HG03025 (cell line): Measurements from ENCODE around the gene ITFG2.
"Not testable (repeated sequence)": the region's sequence is repeated elsewhere in the genome, so short reads cannot be mapped to it uniquely, and the experiment has no call there.

ENCODE experiments used
- ATAC-seq: cut with Tn5 transposase; IDR thresholded peaks from one replicate; pipeline ENCODE4 v1.9.1; 2021; ENCODE audit warnings: mild to moderate bottlenecking, moderate library complexity; ENCODE audit not compliant: unreplicated experiment, low FRiP score

Gene ITFG2

GRCh38 chr12:2812290-2813213, at the start of gene ITFG2:
Gene ITFG2, plus strand, starts transcription at chr12:2812668. Its CDS starts 93 bp downstream, at chr12:2812761.
- ATAC-seq, result peak; percentile 94

GRCh38 chr12:2764398-2764797, 48.1 kb upstream of the ITFG2 start:
- ATAC-seq, result no peak

- ATAC-seq, result no peak
These were observed 47.4 kb upstream of the ITFG2 start for GRCh38 chr12:2765052-2765451.

GRCh38 chr12:2765608-2766007, 46.9 kb upstream of the ITFG2 start:
- no peak for ATAC-seq

GRCh38 chr12:2768224-2768961, 44.1 kb upstream of the ITFG2 start:
- ATAC-seq, result no peak

GRCh38 chr12:2769866-2770533, 42.5 kb upstream of the ITFG2 start:
- no peak for ATAC-seq

- not testable (repeated sequence) for ATAC-seq
These were observed 41.9 kb upstream of the ITFG2 start for GRCh38 chr12:2770544-2770943.

- no peak for ATAC-seq
These were observed 40.1 kb upstream of the ITFG2 start for GRCh38 chr12:2772370-2772769.

- ATAC-seq, result no peak
These were observed 39.1 kb upstream of the ITFG2 start for GRCh38 chr12:2773199-2773875.

GRCh38 chr12:2775431-2775830, 37.0 kb upstream of the ITFG2 start:
- no peak for ATAC-seq

- no peak for ATAC-seq
These were observed 36.2 kb upstream of the ITFG2 start for GRCh38 chr12:2776129-2776806.

- no peak for ATAC-seq
These were observed 33.2 kb upstream of the ITFG2 start for GRCh38 chr12:2779281-2779680.

- ATAC-seq, result no peak
These were observed 28.4 kb upstream of the ITFG2 start for GRCh38 chr12:2783936-2784600.

GRCh38 chr12:2785017-2785416, 27.5 kb upstream of the ITFG2 start:
- ATAC-seq, result no peak

- ATAC-seq, result no peak
These were observed 21.4 kb upstream of the ITFG2 start for GRCh38 chr12:2791089-2791488.

- no peak for ATAC-seq
These were observed 19.6 kb upstream of the ITFG2 start for GRCh38 chr12:2792671-2793500.

- no peak for ATAC-seq
These were observed 18.9 kb upstream of the ITFG2 start for GRCh38 chr12:2793561-2793960.

GRCh38 chr12:2794191-2794735, 18.2 kb upstream of the ITFG2 start:
- ATAC-seq, result no peak
